ENCODE results near the gene AQP10. TPM values are rescaled to one million over a fixed set of nuclear protein-coding genes. Genes with fewer than 3 reads are reported as not detected.
A peak's percentile ranks its signal among the peaks of the same experiment; 100 is the strongest.
"Not testable (repeated sequence)": the region's sequence is repeated elsewhere in the genome, so short reads cannot be mapped to it uniquely, and the experiment has no call there.

Gene AQP10
- total and polyA plus RNA-seq, 2 donors (not counting 1 experiment from before 2014, with no cell fraction given) = not detected

- DNase-seq (ENCODE audit: low read depth in 2 of 2) = no peak
- TF ChIP-seq, protein P1, sequence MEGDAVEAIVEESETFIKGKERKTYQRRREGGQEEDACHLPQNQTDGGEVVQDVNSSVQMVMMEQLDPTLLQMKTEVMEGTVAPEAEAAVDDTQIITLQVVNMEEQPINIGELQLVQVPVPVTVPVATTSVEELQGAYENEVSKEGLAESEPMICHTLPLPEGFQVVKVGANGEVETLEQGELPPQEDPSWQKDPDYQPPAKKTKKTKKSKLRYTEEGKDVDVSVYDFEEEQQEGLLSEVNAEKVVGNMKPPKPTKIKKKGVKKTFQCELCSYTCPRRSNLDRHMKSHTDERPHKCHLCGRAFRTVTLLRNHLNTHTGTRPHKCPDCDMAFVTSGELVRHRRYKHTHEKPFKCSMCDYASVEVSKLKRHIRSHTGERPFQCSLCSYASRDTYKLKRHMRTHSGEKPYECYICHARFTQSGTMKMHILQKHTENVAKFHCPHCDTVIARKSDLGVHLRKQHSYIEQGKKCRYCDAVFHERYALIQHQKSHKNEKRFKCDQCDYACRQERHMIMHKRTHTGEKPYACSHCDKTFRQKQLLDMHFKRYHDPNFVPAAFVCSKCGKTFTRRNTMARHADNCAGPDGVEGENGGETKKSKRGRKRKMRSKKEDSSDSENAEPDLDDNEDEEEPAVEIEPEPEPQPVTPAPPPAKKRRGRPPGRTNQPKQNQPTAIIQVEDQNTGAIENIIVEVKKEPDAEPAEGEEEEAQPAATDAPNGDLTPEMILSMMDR (conservative IDR thresholded peaks at IDR 0.05 in 1 of 2, IDR thresholded peaks at IDR 0.05 in 1 of 2; ENCODE audit: low read depth in 1 of 2, low read length in 2 of 2) = no peak
- no peak for TF ChIP-seq EZH2 (IDR thresholded peaks at IDR 0.05; ENCODE audit: low read length, missing control alignments)
- Histone ChIP-seq H3K27me3 (ENCODE audit: control insufficient read depth, insufficient read depth, low read length) (no peaks in the 10 kb centered on the region), H3K4me1 (ENCODE audit: control insufficient read depth, extremely low read depth, insufficient read depth, low read length) (peaks cover 6% of the 10 kb centered on the region), H3K9me3 (ENCODE audit: control insufficient read depth, insufficient read depth, low read depth, low read length) (no peaks in the 10 kb centered on the region), H4K20me1 (ENCODE audit: control insufficient read depth, extremely low read depth, insufficient read depth, low read length) (no peaks in the 10 kb centered on the region), H3K36me3 (ENCODE audit: control insufficient read depth, insufficient read depth, low read length) (peaks cover 9% of the 10 kb centered on the region), H2AFZ (ENCODE audit: low read length) (peak overlapping the region; percentile 73), H3K4me3 (replicated peaks in 1 of 4; ENCODE audit: control extremely low read depth in 1 of 4, insufficient read depth in 1 of 4, low read depth in 3 of 4, low read length in 4 of 4) (peak overlapping the region; percentile 79 to 90 (median 86)), H3K79me2 (ENCODE audit: control insufficient read depth, insufficient read depth, low read length) (peaks cover 11% of the 10 kb centered on the region), H3K4me2 (ENCODE audit: extremely low read depth, insufficient read depth, low read length) (peak overlapping the region; percentile 82), H3K27ac (ENCODE audit: insufficient read depth, low read length) (peak overlapping the region; percentile 86), H3K9ac (ENCODE audit: insufficient read depth, low read length) (peak overlapping the region; percentile 74)
These were observed 47.8 kb upstream of the AQP10 start for GRCh38 chr1:154272999-154273563.

DNA sequence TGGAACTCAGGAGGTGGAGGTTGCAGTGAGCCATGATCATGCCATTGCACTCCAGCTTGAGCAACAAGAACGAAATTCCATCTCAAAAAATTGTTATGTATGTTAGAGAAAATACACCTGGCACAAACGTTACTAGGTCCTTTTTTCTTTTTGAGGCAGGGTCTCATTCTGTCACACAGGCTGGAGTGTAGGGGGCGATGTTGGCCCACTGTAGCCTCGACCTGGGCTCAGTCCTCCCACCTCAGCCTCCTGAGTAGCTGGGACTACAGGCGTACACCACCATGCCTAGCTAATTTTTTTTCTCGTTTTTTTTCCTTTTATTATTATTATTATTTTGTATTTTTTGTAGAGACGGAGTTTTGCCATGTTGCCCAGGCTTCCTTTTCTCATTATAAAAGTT, 44.1 kb upstream of the AQP10 start:
- peaks cover 4% of the 10 kb centered on the region for H3K4me1 ChIP-seq (ENCODE audit: control insufficient read depth, extremely low read depth, insufficient read depth, low read length)
- H3K4me2 ChIP-seq (ENCODE audit: extremely low read depth, insufficient read depth, low read length) = no peak overlapping the region
- no peak overlapping the region for H3K27ac ChIP-seq (ENCODE audit: insufficient read depth, low read length)
- H4K20me1 ChIP-seq (ENCODE audit: control insufficient read depth, extremely low read depth, insufficient read depth, low read length) = no peaks in the 10 kb centered on the region
- peaks cover 11% of the 10 kb centered on the region for H3K79me2 ChIP-seq (ENCODE audit: control insufficient read depth, insufficient read depth, low read length)
- TF ChIP-seq, protein P1 (conservative IDR thresholded peaks at IDR 0.05 in 1 of 2, IDR thresholded peaks at IDR 0.05 in 1 of 2; ENCODE audit: low read depth in 1 of 2, low read length in 2 of 2) = peak in 1 of 2 donors; percentile 31
- TF ChIP-seq EZH2 (IDR thresholded peaks at IDR 0.05; ENCODE audit: low read length, missing control alignments) = no peak
- DNase-seq (ENCODE audit: low read depth in 2 of 2) = no peak
- no peak overlapping the region for H3K9ac ChIP-seq (ENCODE audit: insufficient read depth, low read length)
- H2AFZ ChIP-seq (ENCODE audit: low read length) = no peak overlapping the region
- H3K9me3 ChIP-seq (ENCODE audit: control insufficient read depth, insufficient read depth, low read depth, low read length) = no peaks in the 10 kb centered on the region
- H3K4me3 ChIP-seq (replicated peaks in 1 of 4; ENCODE audit: control extremely low read depth in 1 of 4, insufficient read depth in 1 of 4, low read depth in 3 of 4, low read length in 4 of 4) = no peak overlapping the region
- no peaks in the 10 kb centered on the region for H3K36me3 ChIP-seq (ENCODE audit: control insufficient read depth, insufficient read depth, low read length)
- H3K27me3 ChIP-seq (ENCODE audit: control insufficient read depth, insufficient read depth, low read length) = no peaks in the 10 kb centered on the region

DNA sequence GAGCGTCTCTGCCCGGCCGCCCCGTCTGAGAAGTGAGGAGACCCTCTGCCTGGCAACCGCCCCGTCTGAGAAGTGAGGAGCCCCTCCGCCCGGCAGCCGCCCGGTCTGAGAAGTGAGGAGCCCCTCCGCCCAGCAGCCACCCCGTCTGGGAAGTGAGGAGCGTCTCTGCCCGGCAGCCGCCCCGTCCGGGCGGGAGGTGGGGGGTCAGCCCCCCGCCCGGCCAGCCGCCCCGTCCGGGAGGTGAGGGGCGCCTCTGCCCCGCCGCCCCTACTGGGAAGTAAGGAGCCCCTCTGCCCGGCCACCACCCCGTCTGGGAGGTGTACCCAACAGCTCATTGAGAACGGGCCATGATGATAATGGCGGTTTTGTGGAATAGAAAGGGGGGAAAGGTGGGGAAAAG, 33.3 kb upstream of the AQP10 start:
- not testable (repeated sequence) for DNase-seq (ENCODE audit: low read depth in 2 of 2); H3K9ac ChIP-seq (ENCODE audit: insufficient read depth, low read length); H4K20me1 ChIP-seq (ENCODE audit: control insufficient read depth, extremely low read depth, insufficient read depth, low read length); H3K79me2 ChIP-seq (ENCODE audit: control insufficient read depth, insufficient read depth, low read length); H3K27ac ChIP-seq (ENCODE audit: insufficient read depth, low read length); H3K9me3 ChIP-seq (ENCODE audit: control insufficient read depth, insufficient read depth, low read depth, low read length); H3K4me2 ChIP-seq (ENCODE audit: extremely low read depth, insufficient read depth, low read length); H3K27me3 ChIP-seq (ENCODE audit: control insufficient read depth, insufficient read depth, low read length); H3K4me3 ChIP-seq (replicated peaks in 1 of 4; ENCODE audit: control extremely low read depth in 1 of 4, insufficient read depth in 1 of 4, low read depth in 3 of 4, low read length in 4 of 4); H2AFZ ChIP-seq (ENCODE audit: low read length); H3K4me1 ChIP-seq (ENCODE audit: control insufficient read depth, extremely low read depth, insufficient read depth, low read length); H3K36me3 ChIP-seq (ENCODE audit: control insufficient read depth, insufficient read depth, low read length)

Data from fibroblast of lung (primary cell).